IMR-90 (cell line): ENCODE results near the gene GSTT2. TPM values are rescaled to one million over a fixed set of nuclear protein-coding genes. Genes with fewer than 3 reads are reported as not detected.
"Not testable (repeated sequence)": the region's sequence is repeated elsewhere in the genome, so short reads cannot be mapped to it uniquely, and the experiment has no call there.

ENCODE experiments used
- ATAC-seq: fragments of 200-7000 bp; cut with Tn5 transposase; 2 replicates; pipeline ENCODE4 v1.9.1; 2020; ENCODE audit warnings: low read depth, mild to moderate bottlenecking, moderate library complexity
- BruUV-seq: library from RNA; stranded (reverse); fragments of 400-500 nt; replicated peaks from 2 replicates; lab custom pipeline; 2021; lab: Mats Ljungman, UMichigan
- CTCF ChIA-PET: fragments of 300-600 bp; formaldehyde crosslinking; extraction: SDS; loops from one replicate; lab custom pipeline; 2021; ENCODE audit warnings: antibody characterized with exemption; lab: Yijun Ruan, JAX
- POLR2A ChIA-PET: fragments of 300-600 bp; sonication (Branson Sonifier 250); formaldehyde crosslinking; loops from one replicate; lab custom pipeline; 2022; ENCODE audit warnings: antibody characterized with exemption; ENCODE audit not compliant: unreplicated experiment; lab: Charles Lee
- DNase-seq: peaks from one replicate; pipeline ENCODE4 v3.0.0; 2013
- H2AFZ ChIP-seq: replicated peaks from 2 replicates; pipeline ENCODE3; 2013; ENCODE audit warnings: low read length, mild to moderate bottlenecking; ENCODE audit not compliant: poor library complexity
- H2AK5ac ChIP-seq: 2 replicates; pipeline ENCODE4 v1.6.1; 2013; ENCODE audit warnings: low read depth, low read length, inconsistent platforms
- H2AK9ac ChIP-seq: replicated peaks from 2 replicates; pipeline ENCODE3; 2013; ENCODE audit warnings: mild to moderate bottlenecking, low read depth, low read length, moderate library complexity; ENCODE audit not compliant: poor library complexity
- H2BK120ac ChIP-seq: 2 replicates; pipeline ENCODE4 v1.6.1; 2013; ENCODE audit warnings: low read depth, low read length, inconsistent platforms
- H2BK15ac ChIP-seq: 3 replicates; pipeline ENCODE4 v1.6.1; 2013; ENCODE audit warnings: low read depth, low read length, inconsistent platforms
- H2BK20ac ChIP-seq: 2 replicates; pipeline ENCODE4 v1.6.1; 2013; ENCODE audit warnings: low read depth, mild to moderate bottlenecking, inconsistent platforms, low read length, moderate library complexity
- H2BK5ac ChIP-seq: 2 replicates; pipeline ENCODE4 v1.6.1; 2013; ENCODE audit warnings: mild to moderate bottlenecking, low read depth, low read length, inconsistent platforms; ENCODE audit not compliant: poor library complexity, severe bottlenecking
- H3K14ac ChIP-seq: replicated peaks from 2 replicates; pipeline ENCODE4 v1.6.1; 2013; ENCODE audit warnings: low read depth, low read length, inconsistent platforms
- H3K18ac ChIP-seq: 2 replicates; pipeline ENCODE4 v1.6.1; 2013; ENCODE audit warnings: low read depth, low read length, control low read depth
- H3K23ac ChIP-seq: 2 replicates; pipeline ENCODE4 v1.6.1; 2013; ENCODE audit warnings: low read depth, low read length, inconsistent platforms
- H3K27ac ChIP-seq: 2 replicates; pipeline ENCODE4 v1.5.1; 2013; ENCODE audit warnings: mild to moderate bottlenecking, control low read depth, low read length; ENCODE audit not compliant: insufficient read depth
- H3K27me3 ChIP-seq: 2 replicates; pipeline ENCODE4 v1.6.1; 2013; ENCODE audit warnings: low read length; ENCODE audit not compliant: control insufficient read depth, insufficient read depth
- H3K36me3 ChIP-seq: 2 replicates; pipeline ENCODE4 v1.6.1; 2013; ENCODE audit warnings: low read length, mixed read lengths; ENCODE audit not compliant: control insufficient read depth, insufficient read depth
- H3K4ac ChIP-seq: 2 replicates; pipeline ENCODE4 v1.6.1; 2013; ENCODE audit warnings: low read depth, low read length, inconsistent platforms
- H3K4me1 ChIP-seq: 2 replicates; pipeline ENCODE4 v1.6.1; 2013; ENCODE audit warnings: low read length, mixed read lengths; ENCODE audit not compliant: control insufficient read depth, insufficient read depth
- H3K4me2 ChIP-seq: 2 replicates; pipeline ENCODE4 v1.6.1; 2013; ENCODE audit warnings: low read depth, mild to moderate bottlenecking, control low read depth, low read length, moderate library complexity
- H3K4me3 ChIP-seq: 2 replicates; pipeline ENCODE4 v1.5.1; 2013; ENCODE audit warnings: low read depth, mild to moderate bottlenecking, control low read depth, low read length, moderate library complexity; ENCODE audit not compliant: insufficient read depth
- H3K56ac ChIP-seq: 2 replicates; pipeline ENCODE4 v1.6.1; 2013; ENCODE audit warnings: low read length, inconsistent platforms; ENCODE audit not compliant: insufficient read depth; ENCODE audit errors: extremely low read depth
- H3K79me1 ChIP-seq, 2 experiments: 2 replicates each; pipeline ENCODE4 v1.6.1; 2013; ENCODE audit warnings: low read length in 2 of 2, inconsistent platforms in 1 of 2, low read depth in 1 of 2
- H3K9ac ChIP-seq: 2 replicates; pipeline ENCODE4 v1.6.1; 2013; ENCODE audit warnings: low read depth, low read length, control low read depth
- H3K9me1 ChIP-seq: 2 replicates; pipeline ENCODE4 v1.6.1; 2013; ENCODE audit warnings: low read length, inconsistent platforms; ENCODE audit not compliant: insufficient read depth
- H3K9me3 ChIP-seq: 2 replicates; pipeline ENCODE4 v1.6.1; 2013; ENCODE audit warnings: low read length; ENCODE audit not compliant: control insufficient read depth, insufficient read depth
- H4K20me1 ChIP-seq: 2 replicates; pipeline ENCODE4 v1.6.1; 2013; ENCODE audit warnings: low read length, inconsistent platforms; ENCODE audit not compliant: insufficient read depth
- H4K5ac ChIP-seq: 2 replicates; pipeline ENCODE4 v1.6.1; 2013; ENCODE audit warnings: mild to moderate bottlenecking, low read depth, low read length, control low read depth
- H4K8ac ChIP-seq, 2 experiments: 2 replicates each; pipeline ENCODE4 v1.6.1; 2013; ENCODE audit warnings: low read depth in 2 of 2, low read length in 2 of 2, control low read depth in 1 of 2, inconsistent platforms in 1 of 2
- H4K91ac ChIP-seq: 2 replicates; pipeline ENCODE4 v1.6.1; 2013; ENCODE audit warnings: low read depth, low read length, inconsistent platforms; ENCODE audit not compliant: insufficient read depth
- WGBS, 2 experiments: methylation state at CpG; one replicate each; pipeline versions ENCODE4 v1.1.5 to v1.1.7; 2013; ENCODE audit warnings: missing lambda C conversion rate in 2 of 2; ENCODE audit not compliant: insufficient read length in 1 of 2; ENCODE audit errors: extremely low coverage in 2 of 2; 5-methylcytosine and 5-hydroxymethylcytosine counted together
- dilution Hi-C: fragments of 300-500 bp; cut with HindIII; formaldehyde crosslinking; loops from one replicate; pipeline ENCODE4 v1.14.3; 2018; ENCODE audit warnings: low sequenced_read_pairs; ENCODE audit not compliant: unreplicated experiment
- in situ Hi-C: fragments of 300-500 bp; cut with MboI; formaldehyde crosslinking; loops from 3 replicates; pipeline ENCODE4 v1.14.3; 2019; ENCODE audit warnings: low sequenced_read_pairs, inconsistent platforms, mixed read lengths
- intact Hi-C: fragments of 100-400 bp; cut with micrococcal nuclease; formaldehyde crosslinking; loops from 2 replicates; pipeline ENCODE4 v1.10.0; 2022
- polyA plus RNA-seq, 3 experiments: library from polyadenylated mRNA; depleted of rRNA; stranded (reverse); fragments of >200 nt; gene quantifications; 2 replicates each; pipeline ENCODE4 v1.2.3, GENCODE V29; 2012; ENCODE audit warnings: low replicate concordance in 1 of 3
- total RNA-seq: library from RNA; depleted of rRNA; stranded (reverse); fragments of >200 nt; gene quantifications from 2 replicates; pipeline ENCODE4 v1.2.3, GENCODE V29; 2012

Gene GSTT2
- total and polyA plus RNA-seq, 2 of the 4 experiments (the other 2 are of a cell fraction), result 1.4 to 6.9 TPM

DNA sequence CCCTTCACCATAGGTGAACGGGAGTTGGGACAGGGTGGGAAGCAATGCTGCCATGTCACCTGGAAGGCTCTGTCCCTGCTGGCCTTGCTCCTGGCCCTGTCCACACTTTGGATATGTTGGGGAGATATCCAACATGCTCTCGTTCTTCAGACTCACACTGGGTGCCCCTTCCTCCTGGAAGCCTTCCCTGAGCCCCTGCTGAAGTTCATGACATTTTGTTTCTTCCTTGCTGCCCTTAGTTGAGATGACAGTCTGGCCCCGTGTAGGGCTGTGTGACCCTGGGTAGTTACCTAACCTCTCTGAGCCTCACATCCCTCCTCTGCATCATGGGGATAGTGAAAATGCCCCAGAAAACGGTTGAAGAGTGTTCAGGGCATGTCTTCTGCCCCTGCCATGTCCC, 26.4 kb upstream of the GSTT2 start:
- H3K18ac ChIP-seq, H3K4me3 ChIP-seq, in situ Hi-C loops, POLR2A ChIA-PET, dilution Hi-C loops, H3K23ac ChIP-seq, H3K9me3 ChIP-seq, DNase-seq, H2BK120ac ChIP-seq, H3K14ac ChIP-seq, H4K8ac ChIP-seq, H3K56ac ChIP-seq, H3K9me1 ChIP-seq, H3K27ac ChIP-seq, H2AK5ac ChIP-seq, H2AFZ ChIP-seq, H2AK9ac ChIP-seq, BruUV-seq, CTCF ChIA-PET, H2BK15ac ChIP-seq, H2BK20ac ChIP-seq, H3K9ac ChIP-seq, ATAC-seq, H4K5ac ChIP-seq, H3K36me3 ChIP-seq, H3K79me1 ChIP-seq, H4K91ac ChIP-seq, H3K4me1 ChIP-seq, H3K4ac ChIP-seq, H2BK5ac ChIP-seq, H4K20me1 ChIP-seq, H3K27me3 ChIP-seq, H3K4me2 ChIP-seq: not testable (repeated sequence)
- no CpG with 5 or more reads among the region's 4 CpGs for WGBS, 2 experiments
- intact Hi-C loops, result loop anchor here (10.0 kb wide), 3 partner anchors 89 to 409 kb away; partner anchors contain the start of gene MMP11

DNA sequence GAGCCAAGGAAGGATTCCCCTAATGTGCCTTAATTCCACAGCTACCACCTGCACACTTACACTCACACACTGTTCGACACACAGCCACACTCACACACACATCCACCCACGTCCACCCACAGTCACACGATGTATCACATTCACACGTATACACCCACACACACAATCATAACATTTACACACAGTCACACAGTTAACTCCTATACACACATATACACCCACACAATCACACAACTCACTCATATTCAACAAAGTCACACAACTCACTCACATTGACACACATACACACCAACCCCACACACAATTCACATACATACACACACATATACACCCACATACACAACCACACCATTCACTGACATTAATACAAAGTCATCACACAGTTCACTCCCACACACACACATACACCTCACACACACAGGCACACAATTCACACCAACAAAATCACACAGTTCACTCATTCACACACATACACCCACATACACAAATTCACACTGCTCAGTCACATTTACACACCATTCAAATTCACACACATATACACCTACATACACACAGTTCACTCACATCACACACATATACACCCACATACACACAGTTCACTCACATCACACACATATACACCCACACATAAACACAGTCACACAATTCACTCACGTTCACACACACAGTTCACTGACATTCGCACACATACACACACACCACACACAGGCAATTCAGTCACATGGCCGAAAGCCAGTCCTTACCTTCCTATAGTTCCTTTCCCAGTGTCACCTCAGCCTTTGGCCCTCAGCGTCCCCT, 25.5 kb upstream of the GSTT2 start:
- H3K36me3 ChIP-seq, H2BK120ac ChIP-seq, BruUV-seq, CTCF ChIA-PET, H2AK9ac ChIP-seq, H2BK15ac ChIP-seq, H3K14ac ChIP-seq, ATAC-seq, H3K9ac ChIP-seq, H3K9me1 ChIP-seq, H3K18ac ChIP-seq, H3K4ac ChIP-seq, H4K8ac ChIP-seq, H3K56ac ChIP-seq, H3K79me1 ChIP-seq, H3K4me3 ChIP-seq, H2BK20ac ChIP-seq, H3K4me1 ChIP-seq, H3K23ac ChIP-seq, H3K4me2 ChIP-seq, H3K27ac ChIP-seq, DNase-seq, H2AFZ ChIP-seq, H4K5ac ChIP-seq, in situ Hi-C loops, H4K20me1 ChIP-seq, H4K91ac ChIP-seq, H3K9me3 ChIP-seq, POLR2A ChIA-PET, H2AK5ac ChIP-seq, H3K27me3 ChIP-seq, dilution Hi-C loops: not testable (repeated sequence)
- intact Hi-C loops, result loop anchor here (10.0 kb wide), 3 partner anchors 90 to 410 kb away; partner anchors contain the start of gene MMP11
- WGBS, 2 experiments, result 80% methylated on average over 4 of the region's 8 CpGs; no CpG with 5 or more reads in 1 of the 2 experiments
- peak overlapping the region; percentile 33 for H2BK5ac ChIP-seq
